Stimulated activated naive CD8-positive, alpha-beta T cell treated with anti-CD3 and anti-CD28 coated beads, Interleukin-15, Interleukin-2, amounts not matched to agents 100 ng/mL and 50 ng/mL, for 24 hours (primary cell): ENCODE results near the gene CA5A.
A peak's percentile ranks its signal among the peaks of the same experiment; 100 is the strongest.
"Not testable (repeated sequence)": the region's sequence is repeated elsewhere in the genome, so short reads cannot be mapped to it uniquely, and the experiment has no call there.

Source experiments
- H3K27ac Mint-ChIP-seq: one replicate; pipeline ENCODE4 v1.8.0; 2021; ENCODE audit warnings: mild to moderate bottlenecking, mixed read lengths
- H3K27me3 Mint-ChIP-seq: one replicate; pipeline ENCODE4 v1.8.0; 2021; ENCODE audit warnings: mixed read lengths
- H3K36me3 Mint-ChIP-seq: one replicate; pipeline ENCODE4 v1.8.0; 2021; ENCODE audit warnings: low read depth, mixed read lengths
- H3K4me1 Mint-ChIP-seq: one replicate; pipeline ENCODE4 v1.8.0; 2021; ENCODE audit warnings: low read depth, mixed read lengths
- H3K4me3 Mint-ChIP-seq: one replicate; pipeline ENCODE4 v1.8.0; 2021; ENCODE audit warnings: mild to moderate bottlenecking, mixed read lengths
- H3K9me3 Mint-ChIP-seq: one replicate; pipeline ENCODE4 v1.8.0; 2021; ENCODE audit warnings: mixed read lengths

CA5A gene

DNA sequence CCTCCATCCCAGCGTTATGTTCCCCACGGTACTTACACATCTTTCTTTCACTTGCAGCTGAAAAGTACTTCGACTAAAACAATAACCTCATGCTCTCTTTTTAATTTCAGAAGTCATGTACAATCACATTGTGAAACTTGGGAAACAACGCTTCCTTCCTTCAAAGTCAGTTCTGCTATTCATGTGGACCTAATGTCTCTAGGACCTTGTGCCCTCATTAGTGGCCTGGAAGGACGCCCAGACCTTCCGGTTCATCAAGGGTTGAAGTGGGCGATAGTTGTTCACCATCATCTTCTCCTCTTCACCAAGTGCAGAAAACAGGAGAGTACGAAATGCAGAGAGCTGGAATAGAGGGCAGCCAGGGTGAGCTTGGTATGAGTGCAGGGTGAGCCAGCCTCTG is 48.4 kb downstream of the CA5A start:
- not testable (repeated sequence) for H3K4me3 Mint-ChIP-seq, H3K36me3 Mint-ChIP-seq, H3K4me1 Mint-ChIP-seq, H3K27me3 Mint-ChIP-seq, H3K9me3 Mint-ChIP-seq, H3K27ac Mint-ChIP-seq

DNA sequence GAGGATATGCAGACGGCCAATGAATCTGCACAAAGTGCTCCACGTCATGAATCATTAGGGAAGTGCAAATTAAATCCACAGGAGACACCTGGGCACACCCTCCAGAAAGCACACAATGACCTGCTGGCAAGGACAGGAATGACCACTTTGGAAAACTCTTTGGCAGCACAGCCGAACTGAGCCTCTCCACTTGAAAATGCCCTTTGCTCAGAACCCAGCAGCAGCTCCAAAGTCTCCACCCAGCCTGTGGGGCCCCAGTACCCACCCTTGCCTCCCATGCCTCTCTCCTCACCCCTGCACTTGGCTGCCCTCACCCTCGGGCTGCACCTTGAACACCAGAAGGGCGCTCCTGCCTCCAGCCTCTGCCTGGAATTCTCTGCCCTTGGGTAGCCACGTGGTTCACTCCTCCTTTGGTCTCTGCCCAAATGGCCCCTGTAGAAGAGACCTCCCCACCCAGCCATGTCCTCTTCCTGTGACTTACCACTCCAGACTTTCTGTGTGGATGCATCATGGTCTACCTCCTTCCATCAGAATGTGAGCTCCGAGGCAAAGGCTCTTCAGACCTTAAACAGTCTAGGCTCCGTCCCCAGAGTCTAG is 50.9 kb downstream of the CA5A start:
- H3K4me3 Mint-ChIP-seq, H3K36me3 Mint-ChIP-seq, H3K27me3 Mint-ChIP-seq, H3K9me3 Mint-ChIP-seq, H3K27ac Mint-ChIP-seq, H3K4me1 Mint-ChIP-seq: not testable (repeated sequence)

DNA sequence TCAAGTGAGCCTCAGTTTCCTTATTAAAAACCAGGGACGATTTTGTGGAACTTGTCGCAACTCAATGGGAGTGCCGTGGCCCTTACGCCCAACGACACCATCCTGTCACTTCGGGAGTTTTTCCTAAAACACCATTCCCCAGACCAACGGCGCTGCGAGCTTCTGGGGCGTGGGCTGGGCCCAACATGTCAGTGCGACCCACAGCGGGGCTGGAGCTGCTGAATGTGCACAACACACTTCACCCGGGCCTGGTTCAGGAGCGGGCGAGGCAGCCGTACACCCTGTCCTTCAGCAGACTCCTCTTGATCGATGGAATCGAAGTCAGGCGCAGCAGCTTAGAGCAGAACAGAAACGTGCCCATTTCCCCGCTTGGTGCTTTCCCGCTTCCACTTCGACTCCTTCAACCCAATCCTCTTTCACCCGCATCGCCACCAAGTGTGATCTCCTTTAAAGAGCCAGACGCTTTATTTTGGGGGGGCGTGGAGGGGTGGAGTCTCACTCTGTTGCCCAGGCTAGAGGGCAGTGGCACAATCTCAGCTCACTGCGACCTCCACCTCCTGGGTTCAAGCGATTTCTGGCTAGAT is 53.8 kb downstream of the CA5A start:
- H3K27ac Mint-ChIP-seq, result no peak overlapping the region

DNA sequence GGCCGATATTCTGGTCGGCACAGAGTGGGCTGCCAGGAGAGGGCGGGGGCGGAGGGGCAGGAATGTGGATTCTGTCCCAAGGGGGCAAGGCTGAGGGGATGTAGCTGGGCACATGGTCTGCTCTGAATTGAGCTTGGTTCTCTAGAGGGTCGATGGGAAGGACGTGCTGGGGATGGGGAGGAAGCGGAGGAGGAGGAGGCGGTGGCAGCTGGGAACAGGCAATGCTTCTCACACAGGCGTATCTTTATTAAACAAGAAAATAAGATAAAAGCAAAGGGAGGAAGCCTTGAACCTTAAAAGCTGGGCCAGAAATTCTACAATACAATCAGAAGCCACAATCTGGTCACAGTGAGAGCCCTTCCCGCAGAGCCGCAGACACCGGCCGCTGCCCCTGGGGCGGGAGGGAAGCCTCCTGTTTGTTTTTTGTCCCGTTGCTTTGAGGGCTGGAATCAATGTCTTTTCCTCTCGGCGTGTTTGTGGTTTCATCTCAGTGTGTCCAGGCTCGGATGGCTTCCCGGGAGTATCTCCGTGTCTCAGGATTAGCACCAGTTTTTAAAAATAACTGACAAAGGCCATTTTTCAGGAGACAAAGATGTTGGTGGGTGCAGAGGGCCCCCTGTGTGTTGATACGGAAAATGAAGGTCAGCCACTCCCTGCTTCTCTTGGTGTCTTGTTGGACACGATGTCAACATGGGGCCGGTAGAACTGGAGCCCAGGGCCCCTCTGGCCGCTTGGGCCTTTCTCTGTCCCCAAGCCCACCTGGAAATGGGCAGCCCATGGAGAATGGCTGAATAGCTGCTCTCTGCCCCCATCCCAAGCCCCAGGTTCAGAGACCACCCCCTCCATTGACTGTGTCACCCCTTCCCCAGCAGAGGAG is 54.8 kb downstream of the CA5A start:
- H3K4me1 Mint-ChIP-seq, result peaks cover 24% of the 10 kb centered on the region
- H3K27me3 Mint-ChIP-seq, result no peaks in the 10 kb centered on the region
- H3K9me3 Mint-ChIP-seq, result peaks cover 8% of the 10 kb centered on the region
- no peaks in the 10 kb centered on the region for H3K36me3 Mint-ChIP-seq
- H3K4me3 Mint-ChIP-seq, result no peak overlapping the region
- peak overlapping the region; percentile 36 for H3K27ac Mint-ChIP-seq

More for the DNA sequence above, 53.8 kb downstream of the CA5A start:
- Mint-ChIP-seq H3K36me3 (no peaks in the 10 kb centered on the region), H3K4me3 (no peak overlapping the region), H3K27me3 (no peaks in the 10 kb centered on the region), H3K4me1 (peaks cover 16% of the 10 kb centered on the region), H3K9me3 (peaks cover 8% of the 10 kb centered on the region)

GRCh38 chr16:87880117-87880696 is 56.1 kb downstream of the CA5A start:
- Mint-ChIP-seq H3K9me3 (peaks cover 8% of the 10 kb centered on the region), H3K27ac (no peak overlapping the region), H3K4me1 (peaks cover 37% of the 10 kb centered on the region)

GRCh38 chr16:87879411-87880013 is 56.8 kb downstream of the CA5A start:
- not testable (repeated sequence) for H3K4me3 Mint-ChIP-seq, H3K27me3 Mint-ChIP-seq, H3K9me3 Mint-ChIP-seq, H3K36me3 Mint-ChIP-seq
- Mint-ChIP-seq H3K27ac (peak overlapping the region; percentile 69), H3K4me1 (peaks cover 44% of the 10 kb centered on the region)

More at GRCh38 chr16:87880117-87880696, 56.1 kb downstream of the CA5A start:
- Mint-ChIP-seq H3K36me3 (no peaks in the 10 kb centered on the region), H3K27me3 (no peaks in the 10 kb centered on the region), H3K4me3 (no peak overlapping the region)

DNA sequence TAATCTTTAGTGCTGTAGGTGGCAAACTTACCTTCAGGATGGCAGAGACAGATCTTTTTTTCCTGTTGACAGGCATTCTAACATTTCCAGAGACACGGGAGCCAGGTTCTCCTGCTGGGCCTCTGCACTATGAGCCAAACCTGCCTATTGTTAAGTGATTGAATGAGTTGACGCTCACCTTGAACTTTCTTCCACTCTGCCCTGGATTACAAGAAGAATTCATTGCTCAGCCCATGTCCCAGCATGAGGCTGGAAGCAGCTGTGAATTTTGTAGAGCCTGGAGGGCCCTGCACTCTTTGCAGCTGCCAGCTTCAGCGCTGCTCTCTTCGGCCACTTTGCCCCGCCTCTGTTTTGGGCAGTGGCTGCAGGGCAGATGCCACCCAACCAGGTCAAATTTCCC is 57.6 kb downstream of the CA5A start:
- Mint-ChIP-seq H3K9me3 (peaks cover 8% of the 10 kb centered on the region), H3K36me3 (no peaks in the 10 kb centered on the region), H3K27me3 (no peaks in the 10 kb centered on the region), H3K27ac (peak overlapping the region; percentile 69), H3K4me1 (peaks cover 47% of the 10 kb centered on the region), H3K4me3 (no peak overlapping the region)

DNA sequence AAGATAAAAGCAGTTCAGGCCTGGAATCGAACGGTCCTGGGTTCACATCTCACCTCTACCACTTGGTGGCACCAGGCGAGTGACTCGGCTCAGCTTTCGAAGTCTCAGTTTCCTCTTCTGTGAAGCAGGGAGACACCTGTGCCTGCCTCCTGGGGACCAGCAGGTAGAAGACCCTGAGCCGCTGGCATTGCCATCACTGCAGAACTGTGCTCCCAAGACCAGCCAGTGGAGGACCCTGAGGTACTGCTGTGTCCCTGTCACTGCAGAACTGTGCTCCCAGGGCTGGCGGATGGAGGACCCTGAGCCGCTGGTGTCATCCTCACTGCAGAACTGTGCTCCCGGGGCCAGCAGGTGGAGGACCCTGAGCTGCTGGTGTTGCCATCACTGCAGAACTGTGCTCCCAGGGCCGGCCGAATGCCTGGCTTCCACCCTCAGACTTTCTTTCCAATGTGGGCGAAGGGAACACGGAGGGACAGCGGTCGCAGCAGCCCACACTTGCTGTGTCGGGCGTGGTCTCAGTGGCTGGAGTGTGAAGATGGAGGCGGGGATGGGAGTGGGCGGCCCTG is 58.3 kb downstream of the CA5A start:
- no peak overlapping the region for H3K4me3 Mint-ChIP-seq
- no peaks in the 10 kb centered on the region for H3K36me3 Mint-ChIP-seq
- peaks cover 50% of the 10 kb centered on the region for H3K4me1 Mint-ChIP-seq
- H3K9me3 Mint-ChIP-seq, result peaks cover 8% of the 10 kb centered on the region
- H3K27ac Mint-ChIP-seq, result peak overlapping the region; percentile 78
- no peaks in the 10 kb centered on the region for H3K27me3 Mint-ChIP-seq

GRCh38 chr16:87874639-87875427 is 61.5 kb downstream of the CA5A start:
- no peaks in the 10 kb centered on the region for H3K36me3 Mint-ChIP-seq

GRCh38 chr16:87870418-87871291 is 65.7 kb downstream of the CA5A start:
- Mint-ChIP-seq H3K4me3 (peak overlapping the region; percentile 39), H3K27ac (peak overlapping the region; percentile 79), H3K4me1 (peaks cover 68% of the 10 kb centered on the region), H3K36me3 (peaks cover 31% of the 10 kb centered on the region)
- H3K9me3 Mint-ChIP-seq, H3K27me3 Mint-ChIP-seq: not testable (repeated sequence)

More at GRCh38 chr16:87874639-87875427, 61.5 kb downstream of the CA5A start:
- Mint-ChIP-seq H3K9me3 (peaks cover 8% of the 10 kb centered on the region), H3K27me3 (no peaks in the 10 kb centered on the region), H3K4me3 (peak overlapping the region; percentile 67), H3K4me1 (peaks cover 80% of the 10 kb centered on the region), H3K27ac (peak overlapping the region; percentile 98)

GRCh38 chr16:87869879-87870417 is 66.4 kb downstream of the CA5A start:
- Mint-ChIP-seq H3K27ac (peak overlapping the region; percentile 76), H3K36me3 (peaks cover 37% of the 10 kb centered on the region), H3K4me1 (peaks cover 65% of the 10 kb centered on the region), H3K4me3 (peak overlapping the region; percentile 39)
- H3K27me3 Mint-ChIP-seq, H3K9me3 Mint-ChIP-seq: not testable (repeated sequence)

DNA sequence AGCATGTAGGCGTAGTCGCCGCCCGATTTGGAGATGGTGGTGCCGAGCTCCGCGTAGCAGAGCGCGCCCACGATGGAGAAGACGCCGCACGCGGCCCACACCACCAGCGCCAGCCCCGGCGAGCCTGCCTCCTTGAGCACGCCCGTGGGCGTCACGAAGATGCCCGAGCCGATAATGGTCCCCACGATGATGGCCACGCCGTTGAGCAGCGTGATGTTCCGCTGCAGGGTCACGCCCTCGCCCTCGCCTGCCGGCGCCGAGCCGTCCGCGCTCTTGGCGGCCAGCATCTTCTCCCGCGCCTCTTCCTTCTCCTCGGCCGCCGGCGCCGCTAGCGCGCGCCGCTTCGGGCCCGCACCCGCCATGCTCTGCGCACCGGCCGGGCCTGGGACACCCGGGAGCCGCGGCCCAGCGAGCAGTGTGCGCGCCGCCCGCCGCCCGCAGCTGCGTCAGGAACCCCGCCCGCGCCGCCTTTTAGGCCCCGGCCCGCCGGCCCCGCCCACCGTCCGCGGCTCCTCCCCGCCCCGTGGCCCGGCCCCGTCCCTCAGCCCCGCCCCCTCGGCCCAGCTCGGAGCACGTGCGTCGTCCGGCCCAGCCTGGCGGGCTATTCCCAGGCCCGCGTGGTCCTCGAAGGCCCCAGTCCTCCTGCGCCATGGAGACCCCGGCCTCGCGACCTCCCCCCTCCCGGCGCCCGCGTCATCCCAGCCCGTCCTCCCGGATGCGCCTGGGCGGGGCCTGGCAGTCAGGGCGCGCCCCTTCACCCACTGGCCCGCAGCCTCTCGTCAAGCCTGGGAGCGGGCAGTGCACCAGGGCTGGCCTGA is 67.1 kb downstream of the CA5A start, which contains the start of gene SLC7A5:
TSS of gene SLC7A5 (minus strand) at position 447 of the 818 bp plus-strand sequence. CDS start at position 362, 85 bp downstream.
- not testable (repeated sequence) for H3K27me3 Mint-ChIP-seq, H3K9me3 Mint-ChIP-seq
- H3K27ac Mint-ChIP-seq, result peak within 1 kb of the TSS; percentile 100
- H3K4me1 Mint-ChIP-seq, result peaks cover 65% of the 10 kb centered on the region
- peaks cover 44% of the 10 kb centered on the region for H3K36me3 Mint-ChIP-seq
- H3K4me3 Mint-ChIP-seq, result peak within 1 kb of the TSS; percentile 100
